Breast epithelium (tissue), 3 donors: ENCODE data around the gene COA8.

Experiments used
- POLR2A ChIP-seq: fragments of 450-650 bp; IDR thresholded peaks from one replicate; pipeline ENCODE4 v1.6.1; 2016; ENCODE audit warnings: antibody characterized with exemption, mild to moderate bottlenecking, moderate library complexity
- POLR2AphosphoS5 ChIP-seq, 3 donors: sonication (generic); formaldehyde crosslinking; IDR thresholded peaks; one replicate each; pipeline ENCODE4 v1.6.1; 2017; ENCODE audit warnings: antibody characterized with exemption in 3 of 3
- TF ChIP-seq, protein P1 (sequence below), 3 donors: fragments of 450-650 bp; IDR thresholded peaks; one replicate each; pipeline ENCODE4 v1.5.1; 2016 to 2017; ENCODE audit warnings: antibody characterized with exemption in 3 of 3, mild to moderate bottlenecking in 3 of 3, moderate library complexity in 3 of 3

DNA sequence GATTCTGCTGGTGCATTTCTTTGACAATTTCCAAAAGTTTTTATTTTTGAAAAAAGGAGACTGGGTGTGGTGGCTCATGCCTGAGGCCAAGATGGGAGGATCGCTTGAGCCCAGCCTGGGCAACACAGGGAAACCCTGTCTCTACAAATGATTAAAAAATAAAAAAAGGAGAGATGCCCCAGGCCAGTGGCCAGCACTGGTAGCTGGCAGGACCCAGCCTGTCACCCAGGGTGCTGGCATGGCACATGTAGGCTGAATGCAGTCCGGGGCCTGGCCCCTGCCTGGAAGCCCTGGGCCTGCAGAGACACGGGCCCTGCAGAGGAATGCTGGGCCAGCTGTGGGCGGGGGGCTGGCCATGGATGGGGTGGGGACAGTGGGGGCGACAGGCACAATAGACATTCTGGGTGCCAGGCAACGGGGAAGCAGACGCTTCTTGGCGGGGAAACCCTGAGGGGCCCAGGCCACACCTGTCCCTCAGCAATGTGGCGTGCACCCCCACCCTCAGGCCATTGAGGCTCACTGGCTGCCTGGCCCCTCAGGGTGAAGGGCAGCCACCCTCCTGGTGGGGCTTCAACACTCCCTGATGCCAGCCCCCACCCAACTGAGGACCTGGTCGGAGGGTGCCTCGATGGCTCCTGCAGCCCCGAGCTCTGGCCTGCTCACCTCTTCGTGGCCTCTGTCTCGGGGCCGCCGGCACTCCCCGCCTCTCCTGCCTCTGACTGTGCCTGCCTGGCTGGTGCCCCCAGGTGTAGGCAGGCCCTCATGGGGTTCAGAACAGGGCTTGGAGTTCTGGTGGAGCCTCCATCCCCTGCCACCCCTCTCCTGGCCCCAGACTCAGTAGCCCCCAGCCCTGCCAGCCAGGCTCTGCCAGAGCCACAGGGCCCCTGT is 21.7 kb upstream of the COA8 start:
- TF ChIP-seq, protein P1, sequence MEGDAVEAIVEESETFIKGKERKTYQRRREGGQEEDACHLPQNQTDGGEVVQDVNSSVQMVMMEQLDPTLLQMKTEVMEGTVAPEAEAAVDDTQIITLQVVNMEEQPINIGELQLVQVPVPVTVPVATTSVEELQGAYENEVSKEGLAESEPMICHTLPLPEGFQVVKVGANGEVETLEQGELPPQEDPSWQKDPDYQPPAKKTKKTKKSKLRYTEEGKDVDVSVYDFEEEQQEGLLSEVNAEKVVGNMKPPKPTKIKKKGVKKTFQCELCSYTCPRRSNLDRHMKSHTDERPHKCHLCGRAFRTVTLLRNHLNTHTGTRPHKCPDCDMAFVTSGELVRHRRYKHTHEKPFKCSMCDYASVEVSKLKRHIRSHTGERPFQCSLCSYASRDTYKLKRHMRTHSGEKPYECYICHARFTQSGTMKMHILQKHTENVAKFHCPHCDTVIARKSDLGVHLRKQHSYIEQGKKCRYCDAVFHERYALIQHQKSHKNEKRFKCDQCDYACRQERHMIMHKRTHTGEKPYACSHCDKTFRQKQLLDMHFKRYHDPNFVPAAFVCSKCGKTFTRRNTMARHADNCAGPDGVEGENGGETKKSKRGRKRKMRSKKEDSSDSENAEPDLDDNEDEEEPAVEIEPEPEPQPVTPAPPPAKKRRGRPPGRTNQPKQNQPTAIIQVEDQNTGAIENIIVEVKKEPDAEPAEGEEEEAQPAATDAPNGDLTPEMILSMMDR (IDR thresholded peaks at IDR 0.05): no peak
- TF ChIP-seq POLR2AphosphoS5 (IDR thresholded peaks at IDR 0.05) (no peak), POLR2A (no peak)
